GM12878 (cell line): Measurements from ENCODE around the gene RAD51B. TPM values are rescaled to one million over a fixed set of nuclear protein-coding genes. Genes with fewer than 3 reads are reported as not detected.

Experiments
- CHD1 ChIP-seq: IDR thresholded peaks from 2 replicates; pipeline ENCODE4 v1.6.1; 2012; ENCODE audit warnings: low read depth, low read length, improper control_type of control experiment
- CHD2 ChIP-seq: IDR thresholded peaks from 2 replicates; pipeline ENCODE4 v1.6.1; 2011; ENCODE audit warnings: low read depth, low read length, improper control_type of control experiment, borderline replicate concordance
- CUX1 ChIP-seq: IDR thresholded peaks from 2 replicates; pipeline ENCODE4 v1.6.1; 2012; ENCODE audit warnings: improper control_type of control experiment, low read depth, low read length; ENCODE audit not compliant: insufficient replicate concordance
- DPF2 ChIP-seq: fragments of 450-650 bp; IDR thresholded peaks from 2 replicates; pipeline ENCODE4 v1.6.1; 2017; ENCODE audit warnings: mild to moderate bottlenecking
- EED ChIP-seq: sonication (generic); IDR thresholded peaks from 2 replicates; pipeline ENCODE4 v1.6.1; 2016; ENCODE audit warnings: antibody characterized with exemption, low read depth
- FOXM1 ChIP-seq: IDR thresholded peaks from 2 replicates; pipeline ENCODE4 v1.6.1; 2012; ENCODE audit warnings: low read depth, mild to moderate bottlenecking, inconsistent platforms, low read length, moderate library complexity
- JUND ChIP-seq: IDR thresholded peaks from 2 replicates; pipeline ENCODE4 v1.6.1; 2012; ENCODE audit warnings: low read depth, mild to moderate bottlenecking, low read length, improper control_type of control experiment, moderate library complexity
- NR2C1 ChIP-seq: fragments of 450-650 bp; IDR thresholded peaks from 2 replicates; pipeline ENCODE4 v1.6.1; 2017; ENCODE audit warnings: antibody characterized with exemption, mild to moderate bottlenecking, moderate library complexity
- TBL1XR1 ChIP-seq: IDR thresholded peaks from 2 replicates; pipeline ENCODE4 v1.6.1; 2012; ENCODE audit warnings: low read depth, low read length, improper control_type of control experiment
- TCF3 ChIP-seq: IDR thresholded peaks from 2 replicates; pipeline ENCODE4 v1.6.1; 2012; ENCODE audit warnings: low read depth, mild to moderate bottlenecking, low read length, borderline replicate concordance; ENCODE audit not compliant: insufficient read depth
- polyA plus RNA-seq, 11 experiments: library from polyadenylated mRNA; depleted of rRNA in 4 of 11; unstranded in 6 of 11; stranded (reverse) in 5 of 11; fragments of >200 nt; fragmentation: Nextera tagmentation in 4 of 11; fragmentation: Illumina TruSeq in 1 of 11; extraction: Ambion mirVana in 4 of 11; extraction: Trizol in 1 of 11; gene quantifications; 1 replicate in 1 of 11; 2 replicates in 10 of 11; pipeline versions ENCODE4 v1.2.1 to v1.2.3, GENCODE V29; 2011 to 2016; ENCODE audit warnings: inconsistent platforms in 2 of 11, missing spikeins in 2 of 11, low read depth in 1 of 11
- total RNA-seq, 4 experiments: library from RNA; depleted of rRNA in 3 of 4; stranded (reverse); fragments of >200 nt in 3 of 4; fragmentation: Illumina TruSeq in 1 of 4; extraction: Trizol in 1 of 4; gene quantifications; 2 replicates each; pipeline versions ENCODE4 v1.2.1 to v1.2.3, GENCODE V29; 2013 to 2021
- TF ChIP-seq, protein P1 (sequence below): IDR thresholded peaks from 2 replicates; pipeline ENCODE4 v1.6.1; 2012; ENCODE audit warnings: low read length, inconsistent platforms
- TF ChIP-seq, protein P2 (sequence below): fragments of 450-650 bp; formaldehyde crosslinking; IDR thresholded peaks from 2 replicates; pipeline ENCODE4 v1.4.0; 2022; ENCODE audit warnings: mild to moderate bottlenecking, moderate library complexity
- TF ChIP-seq, protein P3 (sequence below): fragments of 450-650 bp; formaldehyde crosslinking; IDR thresholded peaks from 2 replicates; pipeline ENCODE4 v1.5.0; 2022; ENCODE audit warnings: mild to moderate bottlenecking, missing genetic modification characterization

RAD51B gene
- total and polyA plus RNA-seq, 10 of the 15 experiments (the other 5 are each of a cell fraction or from before 2014, with no cell fraction given), result 9.8 to 26.8 (median 21.3) TPM

DNA sequence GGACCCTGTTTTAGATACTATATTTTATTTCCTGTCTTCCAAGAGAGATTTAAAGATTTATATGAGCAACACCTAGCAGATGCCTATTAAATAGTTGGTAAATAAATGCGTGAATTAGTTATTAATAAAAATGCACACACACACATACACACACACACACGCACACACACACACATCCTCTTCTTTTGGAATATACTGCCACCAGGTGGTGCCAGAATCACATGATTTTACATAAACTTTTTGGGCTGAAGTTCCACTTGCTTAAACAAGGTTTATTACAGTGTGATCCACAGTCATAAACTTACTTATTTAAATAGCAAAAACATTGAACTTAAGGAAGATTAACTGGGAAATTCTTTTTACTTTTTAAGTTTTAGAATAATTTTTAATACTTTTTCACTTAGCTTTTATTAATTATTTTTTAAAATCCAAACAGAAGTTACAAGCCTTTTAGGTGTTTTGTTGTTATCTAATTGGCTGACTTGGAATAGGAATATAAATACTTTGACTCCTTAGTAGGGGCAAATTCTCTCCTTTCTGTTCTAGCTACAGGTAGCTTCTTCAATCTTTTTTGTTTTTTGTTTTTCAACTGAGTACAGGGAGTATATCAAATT lies 17.5 kb downstream of the RAD51B start (continued):
- TF ChIP-seq, protein P1, sequence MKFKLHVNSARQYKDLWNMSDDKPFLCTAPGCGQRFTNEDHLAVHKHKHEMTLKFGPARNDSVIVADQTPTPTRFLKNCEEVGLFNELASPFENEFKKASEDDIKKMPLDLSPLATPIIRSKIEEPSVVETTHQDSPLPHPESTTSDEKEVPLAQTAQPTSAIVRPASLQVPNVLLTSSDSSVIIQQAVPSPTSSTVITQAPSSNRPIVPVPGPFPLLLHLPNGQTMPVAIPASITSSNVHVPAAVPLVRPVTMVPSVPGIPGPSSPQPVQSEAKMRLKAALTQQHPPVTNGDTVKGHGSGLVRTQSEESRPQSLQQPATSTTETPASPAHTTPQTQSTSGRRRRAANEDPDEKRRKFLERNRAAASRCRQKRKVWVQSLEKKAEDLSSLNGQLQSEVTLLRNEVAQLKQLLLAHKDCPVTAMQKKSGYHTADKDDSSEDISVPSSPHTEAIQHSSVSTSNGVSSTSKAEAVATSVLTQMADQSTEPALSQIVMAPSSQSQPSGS, result no peak
- no peak for TF ChIP-seq TCF3
- TF ChIP-seq, protein P2, sequence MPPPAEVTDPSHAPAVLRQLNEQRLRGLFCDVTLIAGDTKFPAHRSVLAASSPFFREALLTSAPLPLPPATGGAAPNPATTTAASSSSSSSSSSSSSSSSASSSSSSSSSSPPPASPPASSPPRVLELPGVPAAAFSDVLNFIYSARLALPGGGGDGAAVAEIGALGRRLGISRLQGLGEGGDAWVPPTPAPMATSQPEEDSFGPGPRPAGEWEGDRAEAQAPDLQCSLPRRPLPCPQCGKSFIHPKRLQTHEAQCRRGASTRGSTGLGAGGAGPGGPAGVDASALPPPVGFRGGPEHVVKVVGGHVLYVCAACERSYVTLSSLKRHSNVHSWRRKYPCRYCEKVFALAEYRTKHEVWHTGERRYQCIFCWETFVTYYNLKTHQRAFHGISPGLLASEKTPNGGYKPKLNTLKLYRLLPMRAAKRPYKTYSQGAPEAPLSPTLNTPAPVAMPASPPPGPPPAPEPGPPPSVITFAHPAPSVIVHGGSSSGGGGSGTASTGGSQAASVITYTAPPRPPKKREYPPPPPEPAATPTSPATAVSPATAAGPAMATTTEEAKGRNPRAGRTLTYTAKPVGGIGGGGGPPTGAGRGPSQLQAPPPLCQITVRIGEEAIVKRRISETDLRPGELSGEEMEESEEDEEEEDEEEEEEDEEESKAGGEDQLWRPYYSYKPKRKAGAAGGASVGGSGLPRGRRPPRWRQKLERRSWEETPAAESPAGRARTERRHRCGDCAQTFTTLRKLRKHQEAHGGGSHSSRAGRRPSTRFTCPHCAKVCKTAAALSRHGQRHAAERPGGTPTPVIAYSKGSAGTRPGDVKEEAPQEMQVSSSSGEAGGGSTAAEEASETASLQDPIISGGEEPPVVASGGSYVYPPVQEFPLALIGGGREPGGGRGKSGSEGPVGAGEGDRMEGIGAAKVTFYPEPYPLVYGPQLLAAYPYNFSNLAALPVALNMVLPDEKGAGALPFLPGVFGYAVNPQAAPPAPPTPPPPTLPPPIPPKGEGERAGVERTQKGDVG (CRISPR knock-in tag), result no peak
- TF ChIP-seq, protein P3, sequence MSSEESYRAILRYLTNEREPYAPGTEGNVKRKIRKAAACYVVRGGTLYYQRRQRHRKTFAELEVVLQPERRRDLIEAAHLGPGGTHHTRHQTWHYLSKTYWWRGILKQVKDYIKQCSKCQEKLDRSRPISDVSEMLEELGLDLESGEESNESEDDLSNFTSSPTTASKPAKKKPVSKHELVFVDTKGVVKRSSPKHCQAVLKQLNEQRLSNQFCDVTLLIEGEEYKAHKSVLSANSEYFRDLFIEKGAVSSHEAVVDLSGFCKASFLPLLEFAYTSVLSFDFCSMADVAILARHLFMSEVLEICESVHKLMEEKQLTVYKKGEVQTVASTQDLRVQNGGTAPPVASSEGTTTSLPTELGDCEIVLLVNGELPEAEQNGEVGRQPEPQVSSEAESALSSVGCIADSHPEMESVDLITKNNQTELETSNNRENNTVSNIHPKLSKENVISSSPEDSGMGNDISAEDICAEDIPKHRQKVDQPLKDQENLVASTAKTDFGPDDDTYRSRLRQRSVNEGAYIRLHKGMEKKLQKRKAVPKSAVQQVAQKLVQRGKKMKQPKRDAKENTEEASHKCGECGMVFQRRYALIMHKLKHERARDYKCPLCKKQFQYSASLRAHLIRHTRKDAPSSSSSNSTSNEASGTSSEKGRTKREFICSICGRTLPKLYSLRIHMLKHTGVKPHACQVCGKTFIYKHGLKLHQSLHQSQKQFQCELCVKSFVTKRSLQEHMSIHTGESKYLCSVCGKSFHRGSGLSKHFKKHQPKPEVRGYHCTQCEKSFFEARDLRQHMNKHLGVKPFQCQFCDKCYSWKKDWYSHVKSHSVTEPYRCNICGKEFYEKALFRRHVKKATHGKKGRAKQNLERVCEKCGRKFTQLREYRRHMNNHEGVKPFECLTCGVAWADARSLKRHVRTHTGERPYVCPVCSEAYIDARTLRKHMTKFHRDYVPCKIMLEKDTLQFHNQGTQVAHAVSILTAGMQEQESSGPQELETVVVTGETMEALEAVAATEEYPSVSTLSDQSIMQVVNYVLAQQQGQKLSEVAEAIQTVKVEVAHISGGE (CRISPR knock-in tag), result no peak
- TF ChIP-seq FOXM1, result no peak
- no peak for TF ChIP-seq CHD1
- no peak for TF ChIP-seq JUND
- no peak for TF ChIP-seq TBL1XR1
- no peak for TF ChIP-seq NR2C1
- no peak for TF ChIP-seq DPF2
- TF ChIP-seq CHD2, result no peak
- no peak for TF ChIP-seq EED
- no peak for TF ChIP-seq CUX1
